ENCODE measurements around the gene WBP2NL. TPM values are rescaled to one million over a fixed set of nuclear protein-coding genes. Genes with fewer than 3 reads are reported as not detected.
A peak's percentile ranks its signal among the peaks of the same experiment; 100 is the strongest.

WBP2NL gene
- total RNA-seq, 4 donors from 2014 or later: 1.3 to 5.1 (median 2.7) TPM

- no peak for DNase-seq
- Histone ChIP-seq H3K27me3 (no peaks in the 10 kb centered on the region), H3K4me1 (peaks cover 29 to 41% of the 10 kb centered on the region in 2 donors), H3K27ac (peak overlapping the region in 2 of 3 donors; percentile 87 to 89), H3K36me3 (peaks cover 0 to 5% of the 10 kb centered on the region in 2 donors), H3K4me3 (replicated peaks in 1 of 3) (peak overlapping the region in 1 of 3 donors; percentile 61), H3K9me3 (no peaks in the 10 kb centered on the region)
- intact Hi-C loops (cut with DNase I): loop anchor here (10.0 kb wide), 1 partner anchor 119 kb away; the partner anchor contains the start of gene SMIM45
- TF ChIP-seq CTCF (IDR thresholded peaks at IDR 0.05) (no peak), POLR2A (IDR thresholded peaks at IDR 0.05) (no peak)
- WGBS, 2 donors: 68 to 75% methylated on average over 14 of the region's 14 CpGs
Observed at GRCh38 chr22:42073621-42074041, 75.0 kb downstream of the WBP2NL start.

- Histone ChIP-seq H3K27ac (peak within 1 kb of the TSS; percentile 73 to 89 (median 87)), H3K4me1 (peaks cover 35 to 47% of the 10 kb centered on the region in 2 donors), H3K36me3 (peaks cover 0 to 5% of the 10 kb centered on the region in 2 donors), H3K4me3 (replicated peaks in 1 of 3) (peak within 1 kb of the TSS; percentile 22 to 61 (median 37)), H3K9me3 (no peaks in the 10 kb centered on the region), H3K27me3 (no peaks in the 10 kb centered on the region)
- 1 to 18% methylated on average over 2 to 16 of the region's 55 CpGs for WGBS, 2 donors
- TF ChIP-seq CTCF (IDR thresholded peaks at IDR 0.05): peak in 4 of 6 experiments; percentile 14 to 37 (median 32)
- TF ChIP-seq POLR2A (IDR thresholded peaks at IDR 0.05): no peak
- intact Hi-C loops (cut with DNase I): loop anchor here (10.0 kb wide), 1 partner anchor 119 kb away; the partner anchor contains the start of gene SMIM45
- peak; percentile 45 for DNase-seq
Observed at GRCh38 chr22:42074132-42074811, 75.7 kb downstream of the WBP2NL start, which contains the start of gene PHETA2. Gene PHETA2 (plus strand): TSS chr22:42074248. CDS start chr22:42077294, 3,046 bp downstream.

GRCh38 chr22:42074846-42075676 is 76.5 kb downstream of the WBP2NL start:
- Histone ChIP-seq H3K4me1 (peaks cover 31 to 42% of the 10 kb centered on the region in 2 donors), H3K36me3 (peaks cover 0 to 5% of the 10 kb centered on the region in 2 donors), H3K9me3 (no peaks in the 10 kb centered on the region), H3K27me3 (no peaks in the 10 kb centered on the region), H3K27ac (peak overlapping the region; percentile 73 to 89 (median 87)), H3K4me3 (replicated peaks in 1 of 3) (peak overlapping the region in 1 of 3 donors; percentile 61)
- WGBS, 2 donors: 74 to 77% methylated on average over 8 to 9 of the region's 9 CpGs
- TF ChIP-seq POLR2A (IDR thresholded peaks at IDR 0.05): no peak
- TF ChIP-seq CTCF (IDR thresholded peaks at IDR 0.05): no peak
- intact Hi-C loops (cut with DNase I): loop anchor here (10.0 kb wide), 1 partner anchor 120 kb away; the partner anchor contains the start of gene SMIM45
- DNase-seq: no peak

- intact Hi-C loops (cut with DNase I): loop anchor here (10.0 kb wide), 1 partner anchor 122 kb away; the partner anchor contains the start of gene SMIM45
- DNase-seq: no peak
- Histone ChIP-seq H3K27me3 (no peaks in the 10 kb centered on the region), H3K4me1 (peaks cover 25 to 43% of the 10 kb centered on the region in 2 donors), H3K36me3 (peaks cover 0 to 5% of the 10 kb centered on the region in 2 donors), H3K27ac (no peak overlapping the region), H3K4me3 (replicated peaks in 1 of 3) (no peak overlapping the region), H3K9me3 (no peaks in the 10 kb centered on the region)
- TF ChIP-seq CTCF (IDR thresholded peaks at IDR 0.05) (no peak), POLR2A (IDR thresholded peaks at IDR 0.05) (no peak)
- 95 to 96% methylated on average over 11 to 18 of the region's 20 CpGs for WGBS, 2 donors
Observed at GRCh38 chr22:42076764-42077485, 78.3 kb downstream of the WBP2NL start.

All from thyroid gland (tissue), 4 donors.